DND-41 (cell line): ENCODE results near the gene SEMA4C.

Experiments
- ATAC-seq: fragments of 200-7000 bp; cut with Tn5 transposase; 3 replicates; pipeline ENCODE4 v1.9.1; 2021; ENCODE audit warnings: low read depth; ENCODE audit not compliant: insufficient read depth
- DNase-seq: peaks from one replicate; pipeline ENCODE4 v3.0.0-alpha.2; 2020
- H2AFZ ChIP-seq: 2 replicates; pipeline ENCODE4 v1.6.0; 2012; ENCODE audit warnings: low read depth, low read length
- H3K27ac ChIP-seq: 2 replicates; pipeline ENCODE4 v1.5.1; 2012; ENCODE audit warnings: low read length, inconsistent platforms
- H3K27me3 ChIP-seq: fragments of 200-600 bp; sonication (generic); 2 replicates; pipeline ENCODE4 v1.6.0; 2012; ENCODE audit warnings: low read length, mild to moderate bottlenecking, inconsistent platforms; ENCODE audit not compliant: insufficient read depth, poor library complexity
- H3K36me3 ChIP-seq: 2 replicates; pipeline ENCODE4 v1.5.1; 2012; ENCODE audit warnings: low read length, inconsistent platforms; ENCODE audit not compliant: insufficient read depth
- H3K4me1 ChIP-seq: 2 replicates; pipeline ENCODE4 v1.5.1; 2012; ENCODE audit warnings: mild to moderate bottlenecking, low read length; ENCODE audit not compliant: insufficient read depth
- H3K4me2 ChIP-seq: 2 replicates; pipeline ENCODE4 v1.6.0; 2012; ENCODE audit warnings: mild to moderate bottlenecking, moderate library complexity, low read length, inconsistent platforms; ENCODE audit not compliant: insufficient read depth
- H3K4me3 ChIP-seq, 2 experiments: fragments of 200-600 bp in 1 of 2; shearing (Covaris generic) in 1 of 2; 2 replicates each; pipeline ENCODE4 v1.5.1; 2012 to 2016; ENCODE audit warnings: inconsistent platforms in 2 of 2, low read length in 2 of 2, mild to moderate bottlenecking in 2 of 2, low read depth in 1 of 2, moderate library complexity in 1 of 2
- H3K79me2 ChIP-seq: 2 replicates; pipeline ENCODE4 v1.6.0; 2012; ENCODE audit warnings: low read length, inconsistent platforms; ENCODE audit not compliant: insufficient read depth
- H3K9ac ChIP-seq: 2 replicates; pipeline ENCODE4 v1.6.0; 2012; ENCODE audit warnings: low read depth, mild to moderate bottlenecking, inconsistent platforms, low read length, moderate library complexity
- H3K9me3 ChIP-seq: 2 replicates; pipeline ENCODE4 v1.5.1; 2012; ENCODE audit warnings: low read length, moderate library complexity, mild to moderate bottlenecking, inconsistent platforms; ENCODE audit not compliant: insufficient read depth, severe bottlenecking
- H4K20me1 ChIP-seq: 2 replicates; pipeline ENCODE4 v1.6.0; 2012; ENCODE audit warnings: low read length; ENCODE audit not compliant: insufficient read depth
- EZH2 ChIP-seq: IDR thresholded peaks from 3 replicates; pipeline ENCODE4 v1.6.1; 2012; ENCODE audit warnings: borderline replicate concordance, low read depth, mild to moderate bottlenecking, moderate library complexity, low read length, inconsistent platforms; ENCODE audit not compliant: severe bottlenecking
- TF ChIP-seq, protein P1 (sequence below): IDR thresholded peaks from 2 replicates; pipeline ENCODE4 v1.5.1; 2012; ENCODE audit warnings: borderline replicate concordance, low read length, moderate library complexity, mild to moderate bottlenecking; ENCODE audit not compliant: poor library complexity, severe bottlenecking; ENCODE audit errors: extremely low read depth

The SEMA4C gene

DNA sequence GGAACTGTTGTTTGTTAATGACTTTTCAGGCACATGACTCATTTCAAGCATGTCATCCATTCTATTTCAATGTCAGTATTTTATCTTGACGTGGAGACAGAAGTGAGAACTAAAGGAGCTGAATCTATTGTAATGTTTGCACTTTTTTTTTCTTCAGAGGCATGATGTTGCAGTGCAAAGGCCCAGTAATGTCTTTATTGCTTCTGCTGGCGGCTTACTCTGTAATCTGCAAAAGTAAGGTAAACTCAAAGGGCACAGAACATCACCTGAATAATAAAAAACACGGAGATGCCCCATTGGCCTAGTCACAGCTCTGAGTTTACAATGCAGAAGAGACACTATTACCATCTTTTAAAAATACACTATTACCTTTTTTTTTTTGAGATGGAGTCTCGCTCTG, 56.2 kb downstream of the SEMA4C start:
- no peak for DNase-seq
- TF ChIP-seq, protein P1, sequence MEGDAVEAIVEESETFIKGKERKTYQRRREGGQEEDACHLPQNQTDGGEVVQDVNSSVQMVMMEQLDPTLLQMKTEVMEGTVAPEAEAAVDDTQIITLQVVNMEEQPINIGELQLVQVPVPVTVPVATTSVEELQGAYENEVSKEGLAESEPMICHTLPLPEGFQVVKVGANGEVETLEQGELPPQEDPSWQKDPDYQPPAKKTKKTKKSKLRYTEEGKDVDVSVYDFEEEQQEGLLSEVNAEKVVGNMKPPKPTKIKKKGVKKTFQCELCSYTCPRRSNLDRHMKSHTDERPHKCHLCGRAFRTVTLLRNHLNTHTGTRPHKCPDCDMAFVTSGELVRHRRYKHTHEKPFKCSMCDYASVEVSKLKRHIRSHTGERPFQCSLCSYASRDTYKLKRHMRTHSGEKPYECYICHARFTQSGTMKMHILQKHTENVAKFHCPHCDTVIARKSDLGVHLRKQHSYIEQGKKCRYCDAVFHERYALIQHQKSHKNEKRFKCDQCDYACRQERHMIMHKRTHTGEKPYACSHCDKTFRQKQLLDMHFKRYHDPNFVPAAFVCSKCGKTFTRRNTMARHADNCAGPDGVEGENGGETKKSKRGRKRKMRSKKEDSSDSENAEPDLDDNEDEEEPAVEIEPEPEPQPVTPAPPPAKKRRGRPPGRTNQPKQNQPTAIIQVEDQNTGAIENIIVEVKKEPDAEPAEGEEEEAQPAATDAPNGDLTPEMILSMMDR = no peak
- TF ChIP-seq EZH2 = no peak

GRCh38 chr2:96811917-96812316, 58.0 kb downstream of the SEMA4C start:
- Histone ChIP-seq H4K20me1 (peaks cover 1% of the 10 kb centered on the region), H3K27ac (no peak overlapping the region), H3K4me1 (peaks cover 8% of the 10 kb centered on the region), H3K4me2 (no peak overlapping the region), H3K79me2 (peaks cover 3% of the 10 kb centered on the region), H3K9ac (no peak overlapping the region), H3K27me3 (no peaks in the 10 kb centered on the region), H2AFZ (no peak overlapping the region), H3K4me3 (no peak overlapping the region), H3K36me3 (peaks cover 18% of the 10 kb centered on the region), H3K9me3 (no peaks in the 10 kb centered on the region)
- DNase-seq (no peak), ATAC-seq (no peak)
- TF ChIP-seq, protein P1 = no peak
- no peak for TF ChIP-seq EZH2

More for the DNA sequence above, 56.2 kb downstream of the SEMA4C start:
- no peak for ATAC-seq
- Histone ChIP-seq H4K20me1 (peaks cover 17% of the 10 kb centered on the region), H3K4me3 (no peak overlapping the region), H3K9ac (no peak overlapping the region), H3K36me3 (peaks cover 23% of the 10 kb centered on the region), H3K27ac (no peak overlapping the region), H2AFZ (no peak overlapping the region), H3K9me3 (no peaks in the 10 kb centered on the region), H3K4me2 (no peak overlapping the region), H3K27me3 (no peaks in the 10 kb centered on the region), H3K4me1 (peaks cover 25% of the 10 kb centered on the region), H3K79me2 (peaks cover 20% of the 10 kb centered on the region)

DNA sequence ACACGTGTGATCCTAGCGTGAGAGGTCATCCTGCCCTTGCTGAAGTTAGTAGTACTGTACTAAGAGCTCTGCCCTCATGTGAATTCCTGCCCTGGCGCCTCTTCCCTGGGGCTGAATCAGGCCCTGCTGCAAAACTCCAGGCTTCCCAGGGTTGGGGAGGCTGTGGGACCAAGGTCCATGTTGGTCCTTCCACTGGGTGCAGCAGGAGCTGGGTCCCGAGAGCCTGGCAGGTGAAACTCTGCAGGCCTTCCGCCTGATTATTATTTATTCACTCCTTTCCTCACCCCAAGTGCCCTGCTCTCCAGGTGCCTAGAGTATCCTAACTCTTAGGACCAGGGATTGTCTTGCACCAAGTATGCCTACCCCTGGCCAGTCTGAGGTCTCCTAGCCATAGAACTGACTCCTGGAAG, 59.1 kb downstream of the SEMA4C start:
- Histone ChIP-seq H3K79me2 (no peaks in the 10 kb centered on the region), H3K9ac (no peak overlapping the region), H3K27me3 (no peaks in the 10 kb centered on the region), H3K36me3 (peaks cover 18% of the 10 kb centered on the region), H4K20me1 (no peaks in the 10 kb centered on the region), H3K4me2 (no peak overlapping the region), H3K4me1 (peaks cover 8% of the 10 kb centered on the region), H3K9me3 (no peaks in the 10 kb centered on the region), H3K27ac (no peak overlapping the region), H3K4me3 (no peak overlapping the region), H2AFZ (no peak overlapping the region)
- ATAC-seq = no peak
- DNase-seq = no peak
- TF ChIP-seq EZH2 = no peak
- TF ChIP-seq, protein P1 = no peak
